Activated CD8-positive, alpha-beta memory T cell treated with anti-CD3 and anti-CD28 coated beads, Interleukin-2, amount 50 U/mL, for 48 hours (primary cell): ENCODE results near the gene FUT7.

Source experiments
- DNase-seq: peaks from one replicate; pipeline ENCODE4 v3.0.0-alpha.2; 2020

Gene FUT7

DNA sequence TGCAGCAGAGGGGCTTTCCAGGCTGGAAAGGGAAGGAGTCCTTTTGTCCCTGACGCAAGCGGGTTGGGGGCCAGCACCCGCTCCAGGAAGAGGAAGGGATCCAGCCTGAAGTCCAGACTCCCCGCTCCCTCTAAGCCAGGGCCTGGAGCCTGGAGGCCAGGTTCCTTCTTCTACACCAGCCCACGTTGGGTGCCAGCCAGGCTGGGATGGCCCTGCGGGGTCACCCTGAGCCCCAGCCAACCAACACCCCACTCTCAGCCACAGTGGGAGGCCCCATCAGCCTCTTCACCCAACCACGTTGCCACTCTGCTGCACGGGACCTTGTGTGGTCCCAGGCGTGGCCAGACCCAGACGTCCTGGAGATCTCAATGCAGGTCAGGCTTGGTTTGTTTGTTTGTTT is 970 bp upstream of the FUT7 start:
- no peak for DNase-seq

DNA sequence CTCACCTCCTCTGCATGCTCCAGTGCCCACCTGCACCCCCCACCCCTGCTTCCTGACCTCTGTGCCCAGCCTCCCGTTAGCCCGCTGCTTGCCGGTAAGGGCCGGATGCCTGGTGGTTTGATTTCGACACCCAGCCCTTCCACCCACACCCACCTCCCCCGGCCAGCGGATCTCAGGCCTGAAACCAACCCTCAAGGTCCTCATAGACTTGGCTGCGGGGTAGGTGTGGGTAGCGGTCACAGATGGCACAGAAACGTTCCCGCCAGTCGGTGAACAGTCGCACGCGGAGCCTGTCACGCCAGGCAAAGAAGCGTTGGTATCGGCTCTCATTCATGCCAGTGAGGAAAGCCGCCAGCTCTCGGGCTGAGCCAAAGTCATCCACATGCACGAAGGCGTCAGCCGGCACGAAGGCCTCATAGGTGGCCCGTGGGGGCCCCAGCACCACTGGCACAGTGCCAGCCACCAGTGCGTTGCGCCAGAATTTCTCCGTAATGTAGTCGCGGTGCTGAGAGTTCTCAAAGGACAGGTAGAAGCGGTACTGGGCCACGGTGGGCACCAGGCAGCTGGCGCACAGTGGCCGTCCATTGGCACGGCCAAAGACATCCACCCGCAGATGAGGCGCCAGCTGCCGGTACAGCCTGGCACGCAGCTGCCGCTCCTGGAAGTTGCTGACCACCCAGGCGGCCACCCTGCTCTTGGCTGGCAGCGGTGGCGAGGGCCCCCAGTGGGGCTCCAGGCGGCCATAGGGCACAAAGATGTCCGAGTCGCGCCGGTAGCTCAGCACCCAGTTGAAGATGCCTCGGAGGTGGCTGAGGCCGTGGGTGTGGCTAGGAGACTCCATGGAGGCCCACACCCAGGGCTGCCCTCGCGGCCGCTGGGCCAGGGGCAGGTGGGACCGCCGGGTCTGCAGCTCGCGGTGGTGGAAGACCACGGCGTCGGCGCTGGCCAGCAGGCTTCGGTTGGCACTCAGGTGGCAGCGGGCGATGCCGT is 1.1 kb downstream of the FUT7 start:
- peak; percentile 75 for DNase-seq

DNA sequence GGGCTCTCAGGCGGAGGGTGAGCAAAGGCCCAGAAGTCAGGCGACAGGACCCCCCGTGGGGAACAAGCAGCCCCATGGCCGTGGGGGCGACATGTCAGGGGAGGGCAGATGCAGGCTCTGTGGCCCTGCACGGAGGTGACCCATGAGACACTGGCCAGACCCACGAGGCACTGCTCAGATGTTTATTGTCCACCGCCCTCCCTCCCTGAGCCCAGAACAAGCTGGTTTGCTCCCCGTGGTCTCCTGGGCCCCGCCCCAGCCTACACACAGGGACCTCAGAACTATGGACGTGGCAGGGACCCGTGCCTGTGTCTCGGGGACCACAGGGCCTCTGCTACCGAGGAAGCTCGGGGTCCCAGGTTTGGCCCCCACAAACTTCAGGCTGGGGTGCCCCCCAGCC is 1.9 kb downstream of the FUT7 start:
- no peak for DNase-seq

DNA sequence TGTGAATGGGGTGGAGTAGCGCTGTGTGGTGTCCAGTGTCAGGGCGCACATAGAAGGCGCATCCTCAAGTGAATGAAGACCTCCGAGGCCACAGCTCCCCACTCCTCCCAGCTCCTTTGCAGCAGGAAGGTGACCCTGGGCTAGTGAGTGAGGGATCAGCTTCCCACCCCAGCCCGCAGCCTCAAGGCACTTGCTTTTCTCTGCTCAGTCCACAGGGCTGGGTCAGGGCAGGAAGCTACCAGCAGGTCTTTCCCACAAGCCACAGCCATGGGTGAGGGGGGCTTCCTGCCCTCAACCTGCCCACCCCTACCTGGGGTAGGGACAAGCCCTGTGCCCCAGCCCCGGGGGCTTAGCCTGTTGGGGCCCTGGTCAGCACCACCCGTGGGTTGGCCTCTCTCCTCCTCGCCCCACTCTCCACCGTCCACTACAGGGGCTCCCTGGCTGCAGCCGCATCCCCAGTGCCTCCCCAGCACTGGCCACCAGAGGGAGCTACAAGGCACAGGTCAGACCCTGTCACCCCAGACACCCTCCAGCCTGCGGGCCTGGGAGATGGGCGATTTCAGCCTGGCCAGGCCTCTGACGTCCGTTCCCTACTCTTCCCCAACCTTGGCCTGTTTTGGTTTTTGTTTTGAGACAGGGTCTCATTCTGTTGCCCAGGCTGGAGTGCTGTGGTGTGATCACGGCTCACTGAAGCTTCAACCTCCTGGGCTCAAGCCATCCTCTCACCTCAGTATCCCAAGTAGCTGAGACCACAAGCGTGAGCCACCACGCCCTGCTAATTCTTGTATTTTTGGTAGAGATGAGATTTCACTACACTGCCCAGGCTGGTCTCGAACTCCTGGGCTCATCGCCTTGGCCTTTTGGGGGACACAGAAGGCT is 2.6 kb downstream of the FUT7 start:
- peak; percentile 93 for DNase-seq

DNA sequence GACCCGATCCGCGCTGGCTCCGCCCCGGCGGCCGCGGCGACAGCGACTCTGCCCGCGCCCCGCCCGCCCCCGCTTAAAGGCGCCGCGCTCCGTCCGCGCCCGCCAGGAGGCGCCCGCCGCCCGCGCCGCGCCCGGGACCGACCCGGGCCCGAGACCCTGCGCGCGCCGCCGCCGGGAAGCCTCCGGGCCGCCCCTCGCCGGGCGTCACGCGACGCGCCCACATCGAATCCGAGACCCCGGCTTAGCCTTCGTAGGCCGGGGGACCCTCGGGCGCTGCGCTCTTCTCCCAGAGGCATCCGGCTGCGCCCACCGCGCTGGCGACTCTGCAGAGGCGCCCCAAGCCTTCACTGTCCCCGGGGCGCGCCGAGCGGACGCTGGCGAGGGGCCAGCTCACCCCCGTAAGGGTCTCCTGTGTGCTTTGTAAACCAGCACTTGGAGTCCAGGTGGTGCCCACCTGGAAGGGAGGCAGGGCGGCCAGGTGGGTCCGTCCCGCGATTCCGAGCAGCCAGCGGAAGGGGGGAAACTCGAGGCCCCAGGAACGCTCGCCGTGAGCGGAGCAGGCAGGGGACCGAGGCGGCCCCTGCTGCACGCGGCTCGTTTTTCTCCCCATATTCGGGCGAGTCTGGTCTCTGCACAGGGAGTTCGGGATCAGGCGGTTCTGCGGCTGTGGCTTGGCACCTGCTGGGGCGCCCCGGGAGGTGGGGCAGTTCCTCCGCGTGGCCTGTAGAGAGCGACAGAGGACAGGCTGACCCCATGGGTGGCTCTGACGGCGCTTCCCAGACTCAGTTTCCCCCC is 3.4 kb downstream of the FUT7 start:
- peak; percentile 84 for DNase-seq

DNA sequence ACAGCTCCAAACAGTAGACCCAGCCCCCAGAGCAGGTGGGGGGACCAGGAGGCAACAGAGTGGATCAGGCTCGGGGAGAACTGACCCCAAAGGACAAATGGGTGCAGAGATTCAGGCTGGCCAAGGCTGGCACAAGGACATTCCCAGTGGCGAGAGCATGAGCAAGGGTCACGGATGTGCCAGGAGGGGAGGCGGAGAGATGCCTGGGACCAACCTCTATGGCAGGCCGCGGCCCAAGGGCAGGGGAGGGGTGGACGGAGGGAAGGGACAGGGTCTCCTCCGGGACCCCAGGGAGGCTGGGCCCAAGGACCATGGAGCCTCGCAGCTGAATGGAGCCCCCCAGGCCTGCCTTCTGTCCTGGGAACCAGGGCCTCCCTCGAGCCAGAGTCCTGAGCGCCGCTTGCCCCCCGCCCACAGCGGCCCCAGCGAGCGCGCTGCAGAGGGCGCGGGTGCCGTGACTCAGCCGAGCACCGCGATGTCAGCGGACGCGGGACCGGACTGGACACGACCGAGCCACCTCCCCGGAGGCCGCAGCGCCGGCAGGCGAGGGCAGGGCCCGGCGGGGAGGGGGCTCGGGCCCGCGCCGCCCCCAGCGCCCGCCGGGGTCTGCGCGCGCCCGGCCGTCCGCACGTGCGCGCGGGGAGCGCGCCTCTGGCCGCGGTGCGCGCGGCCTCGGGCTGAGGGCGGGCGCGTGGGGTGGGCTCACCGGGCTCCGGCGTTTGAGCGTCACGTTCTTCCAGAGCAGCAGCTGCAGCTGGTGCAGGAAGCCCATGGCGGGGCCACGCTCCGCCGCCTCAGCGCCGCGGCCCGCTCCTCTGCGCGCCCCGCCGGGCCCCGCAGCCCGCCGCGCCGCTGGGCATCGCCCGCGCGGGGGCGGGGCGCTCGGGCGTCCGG is 4.3 kb downstream of the FUT7 start, which contains the start of gene ABCA2:
Gene ABCA2, minus strand, starts transcription at position 869 of the 894 bp plus-strand sequence. Its CDS starts 97 bp downstream, at position 772.
- DNase-seq: no peak

DNA sequence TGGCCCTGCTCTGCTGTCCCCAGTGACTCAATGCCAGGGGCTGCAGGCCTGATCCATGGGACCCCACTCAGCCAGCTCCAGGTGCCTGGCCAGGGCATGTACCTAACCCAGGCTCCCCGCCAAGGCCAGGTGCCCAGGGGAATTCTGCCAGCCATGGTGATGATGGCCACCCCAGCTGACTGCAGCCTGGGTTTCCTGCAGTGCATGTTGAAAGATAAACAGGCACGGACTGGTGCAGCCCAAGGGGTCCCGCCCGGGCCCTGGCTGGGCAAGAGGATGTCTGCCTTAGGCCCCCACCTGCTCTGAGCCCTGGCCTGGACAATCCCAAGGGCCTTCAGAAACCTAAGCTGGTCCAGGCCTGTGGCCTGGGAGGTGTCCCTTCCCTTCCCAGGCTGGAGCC is 5.1 kb downstream of the FUT7 start:
- no peak for DNase-seq

DNA sequence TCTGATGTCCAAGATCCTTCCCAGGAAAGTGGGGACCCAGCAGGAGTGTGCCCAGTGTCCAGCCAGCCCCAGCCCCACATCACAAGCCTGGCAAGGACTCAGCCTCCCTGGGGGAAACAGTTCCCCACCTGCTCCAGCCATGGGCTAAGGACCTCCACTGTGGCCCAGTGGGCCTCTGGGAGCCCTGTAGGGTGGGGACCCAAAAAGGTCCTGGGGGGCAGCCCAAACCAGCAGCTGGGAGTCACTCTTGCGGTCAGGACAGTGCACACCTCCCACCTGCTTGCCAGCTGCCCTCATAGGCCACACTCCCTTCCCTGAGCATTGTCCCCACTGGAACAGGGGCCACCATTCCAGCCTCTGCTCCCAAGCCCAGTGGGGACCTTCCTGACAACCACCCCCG is 5.5 kb downstream of the FUT7 start:
- no peak for DNase-seq

DNA sequence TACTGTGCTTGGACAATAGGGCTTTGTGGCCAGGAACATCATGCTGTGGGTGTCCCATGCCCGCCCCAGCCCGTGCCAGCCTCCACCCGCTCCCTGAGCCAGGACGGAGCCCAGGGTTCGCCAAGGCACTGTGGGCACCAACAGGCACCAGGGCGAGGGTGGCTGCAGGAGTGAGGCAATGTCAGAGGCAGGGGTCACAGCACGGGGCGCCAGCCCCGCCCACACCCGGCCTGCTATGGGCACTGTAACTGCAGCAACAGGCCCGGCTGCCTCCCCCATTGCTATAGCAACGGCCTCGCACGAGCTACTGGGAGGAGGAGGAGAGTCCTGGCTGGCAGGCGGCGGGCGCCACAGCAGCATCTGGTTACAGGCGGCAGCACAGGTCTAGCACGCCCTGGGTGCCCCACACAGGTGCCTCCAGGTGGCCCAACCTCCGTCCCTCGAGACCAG is 6.3 kb downstream of the FUT7 start:
- no peak for DNase-seq

DNA sequence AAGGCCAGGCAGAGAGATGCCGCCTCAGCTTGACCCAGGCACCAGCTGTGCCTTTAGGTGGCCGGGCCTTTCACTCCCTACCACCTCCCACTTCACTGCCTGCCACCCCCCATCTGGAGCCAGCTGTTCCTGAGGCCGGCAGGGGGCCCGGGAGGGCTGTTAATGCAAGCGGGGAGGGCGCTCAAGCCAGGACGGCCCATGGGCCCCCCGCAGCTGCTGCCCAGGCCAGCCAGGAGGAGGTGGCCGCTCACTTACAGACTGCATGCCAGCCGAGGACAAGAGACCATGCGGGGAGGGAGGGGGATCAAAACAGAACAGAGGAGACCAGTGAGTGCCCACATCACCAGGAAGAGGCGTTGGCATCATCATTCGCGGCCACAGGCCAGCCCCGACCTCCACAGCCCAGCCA is 8.3 kb downstream of the FUT7 start:
- no peak for DNase-seq

DNA sequence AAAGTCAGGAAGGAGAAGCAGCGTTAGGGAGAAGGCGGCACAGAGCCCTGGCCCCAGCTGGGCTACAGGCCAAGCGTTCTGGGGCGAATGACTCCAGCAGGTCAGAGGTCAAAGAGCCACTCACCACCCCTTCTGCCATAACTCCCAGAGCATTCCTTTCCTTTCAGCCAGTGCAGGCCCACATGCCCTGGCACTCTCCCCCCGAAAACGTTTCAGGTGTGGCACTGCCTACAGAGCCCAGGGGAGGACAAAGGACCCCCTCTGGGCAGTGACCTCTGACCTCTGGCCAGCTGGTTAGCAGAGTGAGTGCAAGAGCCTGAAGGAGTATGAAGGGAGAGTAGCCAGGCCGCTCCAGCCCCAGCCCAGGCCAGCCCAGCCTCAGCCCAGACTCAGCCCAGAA is 8.7 kb downstream of the FUT7 start:
- DNase-seq: no peak

DNA sequence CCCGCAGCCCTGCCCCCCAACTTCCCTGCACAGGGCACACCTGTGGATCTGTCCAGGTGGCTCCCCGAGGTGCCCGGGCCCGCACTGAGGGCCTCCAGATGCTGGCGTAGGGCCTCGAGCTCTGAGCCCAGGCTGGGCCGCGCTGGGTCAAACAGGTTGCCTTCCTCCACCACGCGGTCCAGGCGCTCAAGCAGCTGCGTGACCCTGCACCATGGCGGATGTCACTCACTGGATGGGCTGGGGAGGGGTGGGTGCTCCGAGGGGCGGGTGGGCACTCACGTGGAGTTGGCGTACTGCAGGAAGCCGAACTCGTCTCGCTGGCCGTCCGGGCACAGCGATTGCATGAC is 9.3 kb downstream of the FUT7 start:
- no peak for DNase-seq

DNA sequence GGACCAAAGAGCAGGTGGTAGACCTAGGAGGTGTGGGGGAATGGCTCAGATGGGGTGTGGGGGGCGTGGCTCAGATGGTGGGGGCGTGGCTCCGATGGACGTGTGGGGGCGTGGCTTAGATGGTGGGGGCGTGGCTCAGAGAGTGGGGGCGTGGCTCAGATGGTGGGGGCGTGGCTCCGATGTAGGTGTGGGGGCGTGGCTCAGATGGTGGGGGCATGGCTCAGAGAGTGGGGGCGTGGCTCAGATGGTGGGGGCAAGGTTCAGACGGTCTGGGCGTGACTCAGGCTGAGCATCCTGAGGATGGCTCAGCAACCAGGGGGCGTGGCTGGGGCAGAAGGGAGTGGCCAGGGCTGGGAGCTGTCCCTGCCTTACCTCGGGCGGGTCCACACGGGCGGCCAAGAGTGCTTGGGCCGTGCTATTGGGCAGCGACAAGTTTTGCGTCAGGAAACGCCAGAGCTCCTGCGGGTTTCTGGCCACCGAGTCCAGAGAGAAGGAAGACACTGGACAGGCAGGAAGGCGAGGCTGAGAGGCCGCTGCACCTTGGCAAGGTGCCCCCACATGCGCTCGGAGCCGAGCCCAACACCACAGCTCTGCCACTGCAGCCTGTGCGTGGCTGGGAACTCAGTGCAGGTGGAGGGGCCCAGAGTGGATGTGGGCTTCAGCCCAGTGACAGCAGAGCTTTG is 9.8 kb downstream of the FUT7 start:
- peak; percentile 89 for DNase-seq

DNA sequence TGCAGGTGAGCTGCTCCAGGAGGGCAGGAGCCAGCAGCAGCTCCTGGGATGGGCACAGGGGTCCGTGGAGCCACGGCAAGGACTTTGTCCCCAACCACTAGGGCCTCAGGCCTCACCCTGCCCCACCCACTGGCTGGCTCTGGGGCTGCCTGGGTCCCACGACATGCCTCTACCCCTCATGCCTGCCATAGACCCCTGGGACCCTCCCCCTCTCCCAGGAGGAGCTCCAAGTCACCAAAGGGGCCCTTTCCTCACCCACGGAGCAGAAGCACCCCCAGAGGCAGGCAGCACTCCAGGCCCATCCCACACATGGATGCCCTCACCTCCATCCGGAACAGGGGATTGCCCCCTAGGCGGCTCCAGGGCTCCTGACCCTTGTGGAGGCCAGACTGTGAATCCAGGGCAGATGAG is 10.3 kb downstream of the FUT7 start:
- DNase-seq: no peak

DNA sequence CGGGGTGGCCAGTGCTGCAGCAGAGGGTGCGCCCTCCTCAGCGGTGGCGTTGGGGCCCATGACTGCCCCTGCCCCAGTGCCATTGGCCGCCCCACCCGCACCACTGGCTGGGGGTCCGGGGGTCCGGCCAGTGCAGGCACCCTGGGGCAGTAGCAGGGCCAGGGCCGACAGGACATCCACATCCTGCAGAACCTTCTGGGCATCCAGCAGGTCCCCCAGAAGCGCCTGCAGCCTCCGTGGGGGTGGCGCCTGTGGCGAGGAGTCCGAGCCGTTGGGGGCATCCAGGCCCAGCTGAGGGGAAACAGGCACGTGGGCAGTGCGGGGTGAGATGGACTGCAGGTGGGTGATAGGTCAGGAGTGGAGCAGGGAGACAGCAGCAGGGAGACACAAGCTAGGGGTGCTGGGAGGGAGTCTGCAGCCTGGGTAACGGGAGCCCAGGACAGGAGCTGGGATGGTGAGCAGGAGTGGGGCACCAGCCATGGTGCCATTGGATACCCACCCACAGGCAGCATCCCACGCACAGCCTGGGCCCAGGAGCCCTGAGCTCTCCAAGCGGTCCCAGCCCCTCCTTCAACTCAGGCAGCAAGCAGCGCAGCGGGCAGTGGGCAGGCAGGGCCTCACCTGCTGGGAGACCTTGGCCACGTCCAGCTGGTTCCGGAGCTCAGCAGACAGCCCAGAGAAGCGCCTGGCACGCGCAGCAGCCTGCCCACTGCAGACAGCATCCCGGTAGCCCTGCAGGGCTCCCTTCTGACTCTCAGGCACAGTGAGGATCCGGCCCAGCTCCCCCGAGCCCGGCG is 10.9 kb downstream of the FUT7 start:
- DNase-seq: no peak

DNA sequence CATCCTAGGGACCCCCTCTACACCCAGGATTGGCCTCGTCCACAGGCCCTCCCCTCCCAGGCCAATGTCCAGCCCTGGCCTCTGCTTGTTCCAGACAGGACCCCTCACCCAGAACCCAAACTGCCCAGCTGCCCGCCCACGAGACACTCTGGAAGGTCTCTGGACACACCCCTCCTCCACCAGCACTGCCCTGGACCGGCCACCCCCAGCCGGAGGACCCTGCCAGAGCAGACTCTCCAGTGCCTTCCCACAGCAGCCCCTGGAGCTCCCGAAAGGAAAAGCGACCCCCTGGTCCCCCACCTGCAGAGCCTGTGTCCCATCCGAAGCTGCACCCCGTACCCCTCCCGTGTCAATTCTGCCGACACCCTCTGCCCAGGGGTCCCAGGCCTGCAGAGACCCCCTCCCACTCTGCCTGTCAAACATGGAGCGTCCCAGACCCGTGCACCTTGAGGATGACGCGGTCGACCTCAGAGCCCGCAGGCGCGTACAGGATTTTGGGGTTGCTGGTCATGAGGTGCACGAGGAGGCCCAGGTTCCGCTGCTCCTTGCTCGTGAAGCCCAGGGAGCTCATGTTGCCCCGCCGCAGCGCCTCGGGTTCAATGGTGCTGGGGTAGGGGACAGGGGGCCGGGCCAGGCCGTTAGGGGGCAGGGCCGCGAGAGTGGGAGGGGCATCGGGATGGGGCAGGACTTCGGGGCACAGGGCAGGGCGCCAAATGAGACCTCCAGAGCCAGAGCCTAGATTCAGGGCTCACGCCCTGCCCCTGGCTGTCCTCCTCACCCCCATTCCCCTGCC is 11.8 kb downstream of the FUT7 start:
- DNase-seq: no peak

DNA sequence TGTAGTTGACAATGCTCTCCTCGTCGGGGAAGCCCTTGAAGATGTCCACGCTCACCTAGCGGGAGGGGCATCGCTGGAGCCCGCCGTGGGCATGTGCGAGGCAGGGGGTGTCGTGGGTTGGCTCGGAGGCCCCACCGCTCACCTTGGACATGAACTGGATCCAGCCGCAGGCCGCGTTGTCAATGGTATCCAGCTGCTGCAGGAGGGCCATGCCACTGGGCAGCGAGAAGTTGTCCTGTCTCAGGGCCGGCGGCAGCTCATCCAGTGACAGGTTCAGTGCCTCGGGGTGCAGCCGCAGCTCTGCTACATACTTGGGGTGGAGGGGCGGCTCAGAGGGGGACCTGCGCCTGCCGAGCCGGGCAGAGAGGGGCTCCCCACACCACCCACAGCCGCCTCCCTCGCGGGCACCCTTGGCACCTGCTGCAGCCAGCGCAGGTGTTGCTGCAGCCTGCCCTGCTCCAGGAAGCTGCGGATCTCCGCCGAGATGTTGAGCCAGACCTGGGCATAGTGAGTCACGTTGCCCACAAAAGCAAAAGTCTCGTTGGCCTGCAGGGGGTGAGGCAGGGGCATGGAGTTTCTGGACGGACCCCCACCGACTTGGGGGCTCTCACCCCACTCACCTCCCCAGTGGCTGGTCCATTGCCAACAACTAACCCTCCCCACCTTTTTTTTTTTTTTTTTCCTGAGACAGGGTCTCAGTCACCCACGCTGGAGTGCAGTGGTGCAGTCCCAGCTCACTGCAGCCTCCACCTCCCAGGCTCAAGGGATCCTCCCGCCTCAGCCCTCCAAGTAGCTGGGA is 12.9 kb downstream of the FUT7 start:
- no peak for DNase-seq

DNA sequence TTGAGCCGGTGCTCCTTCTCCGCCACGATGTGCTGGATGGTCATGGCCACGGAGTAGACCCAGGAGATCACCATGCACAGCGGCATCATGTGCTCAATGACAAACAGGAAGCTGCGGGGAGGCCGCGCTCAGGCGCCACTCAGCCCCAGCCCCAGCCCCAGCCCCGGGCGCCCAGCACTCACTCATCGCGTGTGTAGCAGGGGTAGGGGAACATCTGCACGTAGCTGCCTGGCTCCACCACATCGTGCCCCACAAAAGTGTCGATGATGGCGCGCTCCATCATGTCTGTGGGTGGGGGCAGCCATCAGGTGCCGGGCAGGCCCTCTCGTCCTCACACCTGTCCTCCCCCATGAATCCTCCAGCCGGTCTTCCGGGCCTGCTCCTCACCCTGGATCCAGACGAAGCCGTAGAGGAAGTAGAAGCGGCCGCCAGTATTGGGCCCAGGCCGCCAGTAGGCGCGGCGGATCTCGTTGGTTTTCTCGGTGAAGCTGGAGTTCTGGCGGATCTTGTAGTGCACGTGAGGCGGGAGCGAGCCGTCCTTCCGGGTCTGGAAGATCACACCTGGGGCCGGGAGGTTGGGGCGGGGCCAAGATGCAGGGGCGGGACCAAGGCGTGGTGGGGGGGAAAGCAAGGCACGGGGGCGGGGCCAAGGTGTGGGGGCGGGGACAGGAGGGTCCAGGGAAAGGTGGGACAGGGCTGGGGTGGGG is 13.9 kb downstream of the FUT7 start:
- no peak for DNase-seq
